RWPE1 (cell line): ENCODE data around the gene LRRC66.

Experiments
- CTCF ChIA-PET: fragments of 350-600 bp; sonication (Branson Sonifier 250); formaldehyde crosslinking; extraction: SDS; loops from one replicate; lab custom pipeline; 2021; lab: Yijun Ruan, JAX
- POLR2A ChIA-PET: fragments of 400-600 bp; formaldehyde crosslinking; extraction: SDS; loops from one replicate; lab custom pipeline; 2020; ENCODE audit warnings: antibody characterized with exemption; ENCODE audit not compliant: low non-redundant PET; lab: Yijun Ruan, JAX
- DNase-seq: peaks from one replicate; pipeline ENCODE4 v3.0.0; 2012; ENCODE audit warnings: low spot score
- H3K27ac ChIP-seq: fragments of 450-650 bp; 2 replicates; pipeline ENCODE4 v1.5.1; 2017
- TF ChIP-seq, protein P1 (sequence below): fragments of 450-650 bp; conservative IDR thresholded peaks from 2 replicates; pipeline ENCODE4 v1.5.1; 2017; ENCODE audit warnings: low read depth, mild to moderate bottlenecking

The LRRC66 gene

DNA sequence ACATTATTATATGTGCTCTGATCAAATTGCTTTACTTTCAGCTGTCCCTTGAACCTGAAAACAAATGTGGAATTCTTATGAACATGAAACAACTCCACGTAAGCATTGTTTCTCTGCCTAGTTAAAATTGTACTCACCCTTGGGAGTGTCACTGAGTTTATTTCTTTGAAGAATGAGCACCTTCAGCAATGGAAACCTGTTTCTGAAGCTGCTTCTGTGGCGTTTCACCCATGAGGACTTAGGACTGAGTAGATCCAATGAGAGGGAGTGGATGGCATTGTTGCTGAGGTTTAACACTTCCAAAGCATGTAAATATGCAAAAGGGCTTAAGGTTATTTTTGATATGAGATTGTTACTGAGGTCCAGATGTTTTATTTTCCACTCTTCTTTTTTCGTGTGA, 3.2 kb downstream of the LRRC66 start:
- CTCF ChIA-PET: no interaction called here
- TF ChIP-seq, protein P1, sequence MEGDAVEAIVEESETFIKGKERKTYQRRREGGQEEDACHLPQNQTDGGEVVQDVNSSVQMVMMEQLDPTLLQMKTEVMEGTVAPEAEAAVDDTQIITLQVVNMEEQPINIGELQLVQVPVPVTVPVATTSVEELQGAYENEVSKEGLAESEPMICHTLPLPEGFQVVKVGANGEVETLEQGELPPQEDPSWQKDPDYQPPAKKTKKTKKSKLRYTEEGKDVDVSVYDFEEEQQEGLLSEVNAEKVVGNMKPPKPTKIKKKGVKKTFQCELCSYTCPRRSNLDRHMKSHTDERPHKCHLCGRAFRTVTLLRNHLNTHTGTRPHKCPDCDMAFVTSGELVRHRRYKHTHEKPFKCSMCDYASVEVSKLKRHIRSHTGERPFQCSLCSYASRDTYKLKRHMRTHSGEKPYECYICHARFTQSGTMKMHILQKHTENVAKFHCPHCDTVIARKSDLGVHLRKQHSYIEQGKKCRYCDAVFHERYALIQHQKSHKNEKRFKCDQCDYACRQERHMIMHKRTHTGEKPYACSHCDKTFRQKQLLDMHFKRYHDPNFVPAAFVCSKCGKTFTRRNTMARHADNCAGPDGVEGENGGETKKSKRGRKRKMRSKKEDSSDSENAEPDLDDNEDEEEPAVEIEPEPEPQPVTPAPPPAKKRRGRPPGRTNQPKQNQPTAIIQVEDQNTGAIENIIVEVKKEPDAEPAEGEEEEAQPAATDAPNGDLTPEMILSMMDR: no peak
- no peak overlapping the region for H3K27ac ChIP-seq
- POLR2A ChIA-PET: no interaction called here
- no peak for DNase-seq

DNA sequence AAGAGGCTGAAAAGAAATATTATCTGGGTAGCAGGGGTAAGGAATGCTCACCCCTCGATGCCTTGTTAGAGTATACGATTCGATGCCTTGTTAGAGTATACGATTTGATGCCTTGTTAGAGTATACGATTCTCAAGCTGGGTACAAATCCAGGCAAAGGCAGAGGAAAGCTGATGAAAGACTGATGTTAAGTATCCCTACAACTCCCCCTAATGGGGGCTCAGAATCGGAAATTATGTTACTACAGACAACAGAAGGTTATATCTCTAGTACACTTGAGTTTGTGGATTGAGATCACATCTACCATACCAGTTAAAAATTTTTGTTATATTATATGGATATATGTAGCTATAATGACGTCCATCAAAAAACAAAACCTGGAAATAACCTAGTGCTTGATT, 4.8 kb downstream of the LRRC66 start:
- no peak for DNase-seq
- TF ChIP-seq, protein P1: no peak
- POLR2A ChIA-PET: no interaction called here
- CTCF ChIA-PET: no interaction called here
- no peak overlapping the region for H3K27ac ChIP-seq

DNA sequence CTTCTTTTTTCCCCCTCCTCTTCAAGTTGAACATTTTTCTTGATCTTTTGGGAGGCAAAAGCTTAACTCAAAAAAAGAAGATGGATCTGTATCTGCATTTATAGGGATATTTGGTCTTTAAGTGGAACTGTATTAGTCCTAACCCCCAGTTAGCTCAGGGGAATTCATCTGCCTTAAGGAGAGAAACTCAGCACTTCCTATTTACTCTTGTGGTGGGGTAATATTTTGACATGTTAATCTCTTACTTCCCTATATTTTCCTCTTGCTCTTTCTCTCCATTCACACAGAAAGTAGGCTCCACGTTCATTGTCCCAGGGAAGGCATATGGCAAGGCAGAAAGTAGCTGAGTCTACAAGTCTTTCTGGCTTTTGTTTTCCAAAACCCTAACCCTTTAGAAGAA, 5.3 kb downstream of the LRRC66 start:
- no peak overlapping the region for H3K27ac ChIP-seq
- DNase-seq: no peak
- CTCF ChIA-PET: no interaction called here
- POLR2A ChIA-PET: no interaction called here
- TF ChIP-seq, protein P1: no peak

DNA sequence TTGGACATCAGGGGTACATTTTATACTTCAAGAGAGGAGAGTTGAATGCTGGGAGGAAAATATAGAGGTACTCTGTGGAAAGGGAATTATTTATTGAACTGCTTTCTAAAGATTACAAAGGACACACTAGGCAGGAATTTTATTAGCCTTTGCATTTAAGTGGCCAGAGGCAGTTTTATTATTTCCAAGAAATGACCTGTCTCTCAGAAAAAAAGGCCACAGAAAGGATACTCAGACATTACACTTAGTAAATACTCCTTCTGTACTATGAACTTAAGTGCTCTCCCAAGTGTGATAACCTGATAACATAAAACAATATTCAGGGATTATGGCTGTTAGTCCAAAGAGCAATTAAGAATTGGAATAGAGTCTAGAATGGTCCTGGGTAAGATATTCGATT, 7.5 kb downstream of the LRRC66 start:
- POLR2A ChIA-PET: no interaction called here

DNA sequence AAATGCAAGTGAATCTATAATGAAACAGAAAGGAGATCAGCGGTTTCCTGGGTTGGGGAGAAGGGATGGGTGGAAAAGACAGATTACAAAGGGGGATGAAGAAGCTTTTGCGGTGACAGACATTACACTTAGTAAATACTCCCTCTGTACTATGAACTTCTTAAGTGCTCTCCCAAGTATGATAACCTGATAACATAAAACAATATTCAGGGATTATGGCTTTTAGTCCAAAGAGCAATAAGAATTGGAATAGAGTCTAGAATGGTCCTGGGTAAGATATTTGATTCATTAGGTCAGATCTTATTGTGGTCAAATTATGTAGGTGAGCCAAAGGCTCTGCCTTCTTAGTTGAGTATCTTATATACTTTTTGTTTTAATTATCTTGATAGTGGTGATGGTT, 9.2 kb downstream of the LRRC66 start:
- no peak overlapping the region for H3K27ac ChIP-seq
- TF ChIP-seq, protein P1: no peak
- POLR2A ChIA-PET: no interaction called here
- no peak for DNase-seq
- CTCF ChIA-PET: no interaction called here

More for the DNA sequence above, 7.5 kb downstream of the LRRC66 start:
- CTCF ChIA-PET: no interaction called here
- DNase-seq: no peak
- TF ChIP-seq, protein P1: no peak
- no peak overlapping the region for H3K27ac ChIP-seq

DNA sequence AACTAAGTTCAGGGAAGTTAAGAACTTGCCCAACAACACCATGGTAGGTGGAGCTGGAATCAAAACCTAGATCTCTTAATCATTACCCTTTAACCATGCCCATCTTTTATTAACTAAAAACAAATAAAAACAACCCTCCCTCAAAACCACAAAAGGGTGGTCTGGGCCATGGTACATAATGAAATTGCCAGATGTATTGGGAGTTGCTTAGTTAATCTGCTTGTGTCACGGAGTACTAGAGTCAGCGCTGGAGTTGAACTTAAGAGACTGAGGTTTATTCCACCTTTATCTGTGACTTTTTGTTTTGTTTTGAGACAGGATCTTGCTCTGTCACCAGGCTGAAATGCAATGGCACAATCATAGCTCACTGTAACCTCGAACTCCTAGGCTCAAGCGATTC, 13.3 kb downstream of the LRRC66 start:
- TF ChIP-seq, protein P1: no peak
- POLR2A ChIA-PET: interaction anchor here (0.6 kb wide), 1 partner anchor 161 kb away, joined by 3 read pairs; no protein-coding TSS in a partner anchor
- DNase-seq: no peak
- CTCF ChIA-PET: no interaction called here
- H3K27ac ChIP-seq: no peak overlapping the region
